ENCODE measurements around the gene ALOX5.

DNA sequence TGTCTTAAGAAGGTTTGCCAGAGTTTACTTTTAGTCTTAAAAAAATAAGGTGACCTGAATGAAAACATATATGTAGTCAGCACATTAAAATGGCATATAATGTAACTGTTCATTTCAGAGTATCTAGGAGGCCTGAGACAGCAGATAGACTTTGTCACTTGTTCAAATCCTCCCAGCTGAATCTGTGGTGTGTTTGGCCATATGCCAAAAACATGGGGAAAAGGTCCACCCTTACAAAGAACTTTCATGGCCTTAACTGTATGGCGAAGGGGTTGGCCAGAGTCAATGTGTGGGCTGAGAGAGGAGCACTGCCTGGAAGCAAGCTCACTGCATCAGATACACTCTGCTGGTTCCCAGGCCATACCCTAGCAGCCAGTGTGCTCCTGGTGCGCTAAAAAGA, 113.7 kb downstream of the ALOX5 start:
- TF ChIP-seq, protein P1, sequence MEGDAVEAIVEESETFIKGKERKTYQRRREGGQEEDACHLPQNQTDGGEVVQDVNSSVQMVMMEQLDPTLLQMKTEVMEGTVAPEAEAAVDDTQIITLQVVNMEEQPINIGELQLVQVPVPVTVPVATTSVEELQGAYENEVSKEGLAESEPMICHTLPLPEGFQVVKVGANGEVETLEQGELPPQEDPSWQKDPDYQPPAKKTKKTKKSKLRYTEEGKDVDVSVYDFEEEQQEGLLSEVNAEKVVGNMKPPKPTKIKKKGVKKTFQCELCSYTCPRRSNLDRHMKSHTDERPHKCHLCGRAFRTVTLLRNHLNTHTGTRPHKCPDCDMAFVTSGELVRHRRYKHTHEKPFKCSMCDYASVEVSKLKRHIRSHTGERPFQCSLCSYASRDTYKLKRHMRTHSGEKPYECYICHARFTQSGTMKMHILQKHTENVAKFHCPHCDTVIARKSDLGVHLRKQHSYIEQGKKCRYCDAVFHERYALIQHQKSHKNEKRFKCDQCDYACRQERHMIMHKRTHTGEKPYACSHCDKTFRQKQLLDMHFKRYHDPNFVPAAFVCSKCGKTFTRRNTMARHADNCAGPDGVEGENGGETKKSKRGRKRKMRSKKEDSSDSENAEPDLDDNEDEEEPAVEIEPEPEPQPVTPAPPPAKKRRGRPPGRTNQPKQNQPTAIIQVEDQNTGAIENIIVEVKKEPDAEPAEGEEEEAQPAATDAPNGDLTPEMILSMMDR (conservative IDR thresholded peaks at IDR 0.05; ENCODE audit: low read depth, low read length) = no peak
- TF ChIP-seq EZH2 (IDR thresholded peaks at IDR 0.05; ENCODE audit: borderline replicate concordance, low read depth, low read length, poor library complexity, severe bottlenecking) = no peak
